Stomach (tissue), 9 donors: ENCODE measurements around the gene TP53. TPM values are rescaled to one million over a fixed set of nuclear protein-coding genes. Genes with fewer than 3 reads are reported as not detected.

Experiments
- DNase-seq, 2 donors: peaks; one replicate each; pipeline versions ENCODE4 v3.0.0 to v3.0.0-alpha.2; 2013 to 2019
- H3K27ac ChIP-seq, 5 donors: fragments of 200-600 bp in 4 of 5; sonication (generic) in 4 of 5; one replicate each; pipeline ENCODE4 v1.5.1; 2013 to 2019; ENCODE audit warnings: mild to moderate bottlenecking in 1 of 5, moderate library complexity in 1 of 5
- H3K27me3 ChIP-seq, 3 donors: fragments of 200-600 bp; sonication (generic); one replicate each; pipeline ENCODE4 v1.5.1; 2017 to 2019; ENCODE audit warnings: mixed run types in 1 of 3
- H3K36me3 ChIP-seq, 4 donors: fragments of 200-600 bp; sonication (generic); 1 replicate in 3 of 4; 2 replicates in 1 of 4; pipeline ENCODE4 v1.5.1; 2016 to 2019
- H3K4me1 ChIP-seq, 4 donors: fragments of 200-600 bp; sonication (generic); one replicate each; pipeline ENCODE4 v1.5.1; 2016 to 2019
- H3K4me3 ChIP-seq, 4 donors: fragments of 200-600 bp; sonication (generic) in 3 of 4; one replicate each; pipeline ENCODE4 v1.5.1; 2016 to 2019; ENCODE audit warnings: mild to moderate bottlenecking in 1 of 4
- H3K9me3 ChIP-seq, 4 donors: fragments of 200-600 bp; sonication (generic); one replicate each; pipeline ENCODE4 v1.5.1; 2016 to 2019
- CTCF ChIP-seq, 7 experiments: fragments of 450-650 bp in 4 of 7; fragments of 200-600 bp in 3 of 7; sonication (generic) in 3 of 7; IDR thresholded peaks; one replicate each; pipeline ENCODE4 v1.5.1; 2016 to 2019; ENCODE audit warnings: antibody characterized with exemption in 7 of 7, control low read depth in 2 of 7, mild to moderate bottlenecking in 1 of 7
- EP300 ChIP-seq: sonication (generic); formaldehyde crosslinking; IDR thresholded peaks from one replicate; pipeline ENCODE4 v1.6.1; 2017; ENCODE audit warnings: antibody characterized with exemption
- POLR2A ChIP-seq, 4 donors: fragments of 450-650 bp; IDR thresholded peaks; one replicate each; pipeline ENCODE4 v1.6.1; 2016; ENCODE audit warnings: antibody characterized with exemption in 4 of 4, control low read depth in 2 of 4, mild to moderate bottlenecking in 1 of 4, moderate library complexity in 1 of 4
- POLR2AphosphoS5 ChIP-seq, 3 donors: sonication (generic); formaldehyde crosslinking; IDR thresholded peaks; one replicate each; pipeline ENCODE4 v1.6.1; 2016; ENCODE audit warnings: antibody characterized with exemption in 3 of 3
- WGBS, 5 donors: extraction: QIAGEN DNeasy Blood & Tissue Kit in 3 of 5; methylation state at CpG; one replicate each; pipeline versions ENCODE4 v1.1.5 to v1.1.7; 2013 to 2018; 5-methylcytosine and 5-hydroxymethylcytosine counted together
- intact Hi-C: fragments of 100-400 bp; cut with DNase I; formaldehyde crosslinking; loops from one replicate; pipeline ENCODE4 v1.15.1; 2023; ENCODE audit warnings: low total_unique reads
- polyA plus RNA-seq, 3 donors: library from polyadenylated mRNA; stranded (reverse); fragments of 200-250 nt; gene quantifications; one replicate each; pipeline ENCODE4 v1.2.3, GENCODE V29; 2013
- total RNA-seq, 5 donors: library from RNA; depleted of rRNA; stranded (reverse); fragments of >200 nt; gene quantifications; one replicate each; pipeline versions ENCODE4 v1.1.0 to v1.2.3, GENCODE V29; 2014 to 2016
- donor health status: healthy with polysubstance abuse.
- donor health status: Bipolar disorder and iron deficiency.
- donor health status: healthy.

Gene TP53
- total and polyA plus RNA-seq, 8 donors: 5.8 to 34.8 (median 22.0) TPM

GRCh38 chr17:7703584-7704479 lies 16.5 kb upstream of the TP53 start:
- peak; percentile 29 to 95 for DNase-seq
- peaks cover 15 to 81% (median 33%) of the 10 kb centered on the region in 3 donors for H3K27me3 ChIP-seq
- WGBS, 5 donors: 21 to 37% (median 34%) methylated on average over 24 of the region's 24 CpGs
- H3K36me3 ChIP-seq: peaks cover 9 to 29% (median 29%) of the 10 kb centered on the region in 4 donors
- H3K4me1 ChIP-seq: peaks cover 14 to 26% (median 19%) of the 10 kb centered on the region in 4 donors
- no peaks in the 10 kb centered on the region for H3K9me3 ChIP-seq
- no peak overlapping the region for H3K4me3 ChIP-seq
- H3K27ac ChIP-seq: no peak overlapping the region
- intact Hi-C loops: no loop called here
- TF ChIP-seq EP300 (no peak), CTCF (IDR thresholded peaks at IDR 0.05) (no peak), POLR2A (IDR thresholded peaks at IDR 0.05) (no peak), POLR2AphosphoS5 (IDR thresholded peaks at IDR 0.05) (no peak)

GRCh38 chr17:7702776-7703175 lies 15.5 kb upstream of the TP53 start:
- 91 to 96% (median 92%) methylated on average over 5 to 13 of the region's 13 CpGs for WGBS, 5 donors
- no peak for DNase-seq
- Histone ChIP-seq H3K36me3 (peaks cover 9 to 35% (median 33%) of the 10 kb centered on the region in 4 donors), H3K4me1 (peaks cover 14 to 26% (median 19%) of the 10 kb centered on the region in 4 donors), H3K27ac (no peak overlapping the region), H3K9me3 (no peaks in the 10 kb centered on the region), H3K27me3 (peaks cover 15 to 71% (median 32%) of the 10 kb centered on the region in 3 donors), H3K4me3 (no peak overlapping the region)
- intact Hi-C loops: no loop called here
- TF ChIP-seq EP300: no peak
- no peak for TF ChIP-seq POLR2AphosphoS5 (IDR thresholded peaks at IDR 0.05)
- no peak for TF ChIP-seq CTCF (IDR thresholded peaks at IDR 0.05)
- no peak for TF ChIP-seq POLR2A (IDR thresholded peaks at IDR 0.05)

- WGBS, 5 donors: 93 to 96% (median 94%) methylated on average over 8 to 14 of the region's 14 CpGs
- peaks cover 9 to 37% (median 36%) of the 10 kb centered on the region in 4 donors for H3K36me3 ChIP-seq
- H3K27me3 ChIP-seq: peaks cover 15 to 60% (median 27%) of the 10 kb centered on the region in 3 donors
Observed at GRCh38 chr17:7701681-7702080, 14.4 kb upstream of the TP53 start.

More at GRCh38 chr17:7701681-7702080, 14.4 kb upstream of the TP53 start:
- H3K27ac ChIP-seq: no peak overlapping the region
- H3K4me3 ChIP-seq: no peak overlapping the region
- peaks cover 14 to 26% (median 19%) of the 10 kb centered on the region in 4 donors for H3K4me1 ChIP-seq
- intact Hi-C loops: no loop called here
- no peak for TF ChIP-seq CTCF (IDR thresholded peaks at IDR 0.05)
- TF ChIP-seq POLR2AphosphoS5 (IDR thresholded peaks at IDR 0.05): no peak
- TF ChIP-seq EP300: no peak
- no peak for TF ChIP-seq POLR2A (IDR thresholded peaks at IDR 0.05)
- H3K9me3 ChIP-seq: no peaks in the 10 kb centered on the region
- DNase-seq: no peak
